Measurements from ENCODE around the gene MBOAT7.
"Not testable (repeated sequence)": the region's sequence is repeated elsewhere in the genome, so short reads cannot be mapped to it uniquely, and the experiment has no call there.

MBOAT7 gene

GRCh38 chr19:54186934-54187381 is 2.4 kb downstream of the MBOAT7 start:
- DNase-seq: no peak

GRCh38 chr19:54186351-54186750 is 3.0 kb downstream of the MBOAT7 start:
- no peak for DNase-seq

GRCh38 chr19:54183431-54183830 is 5.9 kb downstream of the MBOAT7 start:
- DNase-seq: no peak

- DNase-seq: not testable (repeated sequence)
Measured at GRCh38 chr19:54181894-54182293, 7.5 kb downstream of the MBOAT7 start.

GRCh38 chr19:54180691-54181091 is 8.7 kb downstream of the MBOAT7 start:
- no peak for DNase-seq

GRCh38 chr19:54179921-54180461 is 9.4 kb downstream of the MBOAT7 start:
- no peak for DNase-seq

- no peak for DNase-seq
Measured at GRCh38 chr19:54179262-54179852, 10.0 kb downstream of the MBOAT7 start.

- DNase-seq: no peak
Measured at GRCh38 chr19:54178581-54179261, 10.7 kb downstream of the MBOAT7 start.

GRCh38 chr19:54173951-54174834 is 15.2 kb downstream of the MBOAT7 start:
- no peak for DNase-seq

GRCh38 chr19:54173359-54173699 is 16.1 kb downstream of the MBOAT7 start:
- DNase-seq: no peak

- DNase-seq: no peak
Measured at GRCh38 chr19:54172471-54173358, 16.7 kb downstream of the MBOAT7 start, which contains the start of gene TMC4. TSS of gene TMC4 (minus strand) at chr19:54173160. CDS start at chr19:54173117, 43 bp downstream.

GRCh38 chr19:54171736-54172431 is 17.5 kb downstream of the MBOAT7 start:
- DNase-seq: not testable (repeated sequence)

- DNase-seq: no peak
Measured at GRCh38 chr19:54169149-54169740, 20.1 kb downstream of the MBOAT7 start.

GRCh38 chr19:54168174-54168917 is 21.0 kb downstream of the MBOAT7 start:
- peak; percentile 58 for DNase-seq

- no peak for DNase-seq
Measured at GRCh38 chr19:54165222-54165621, 24.2 kb downstream of the MBOAT7 start.

- no peak for DNase-seq
Measured at GRCh38 chr19:54164369-54165068, 24.9 kb downstream of the MBOAT7 start.

- DNase-seq: no peak
Measured at GRCh38 chr19:54162884-54163283, 26.5 kb downstream of the MBOAT7 start.

- peak; percentile 43 for DNase-seq
Measured at GRCh38 chr19:54162241-54162805, 27.1 kb downstream of the MBOAT7 start.

GRCh38 chr19:54160854-54161253 is 28.5 kb downstream of the MBOAT7 start:
- no peak for DNase-seq

Measured in NCI-H1048 (cell line).